GM12878 (cell line): ENCODE measurements around the gene AMDHD2. TPM values are rescaled to one million over a fixed set of nuclear protein-coding genes. Genes with fewer than 3 reads are reported as not detected.

Source experiments
- ATAC-seq: fragments of 200-7000 bp; cut with Tn5 transposase; 3 replicates; pipeline ENCODE4 v1.9.1; 2020; ENCODE audit warnings: mild to moderate bottlenecking, moderate library complexity
- BruUV-seq: library from RNA; stranded (reverse); fragments of 400-500 nt; replicated peaks from 2 replicates; lab custom pipeline; 2021; lab: Mats Ljungman, UMichigan
- CTCF ChIA-PET: fragments of 300-600 bp; sonication (Branson Sonifier 250); formaldehyde crosslinking; extraction: SDS; loops from one replicate; lab custom pipeline; 2021; ENCODE audit warnings: inconsistent platforms; lab: Yijun Ruan, JAX
- POLR2A ChIA-PET: fragments of 350-600 bp; formaldehyde crosslinking; extraction: SDS; loops from one replicate; lab custom pipeline; 2021; ENCODE audit warnings: inconsistent platforms; lab: Charles Lee
- RAD21 ChIA-PET: fragments of 300-600 bp; sonication (Branson Sonifier 250); formaldehyde crosslinking; loops from one replicate; lab custom pipeline; 2023; ENCODE audit warnings: antibody characterized with exemption; ENCODE audit not compliant: unreplicated experiment; lab: Charles Lee
- SMC1A ChIA-PET: fragments of 300-600 bp; sonication (Branson Sonifier 250); formaldehyde crosslinking; loops from one replicate; lab custom pipeline; 2023; ENCODE audit not compliant: unreplicated experiment, uncharacterized antibody; lab: Charles Lee
- DNase-seq: peaks from one replicate; pipeline ENCODE4 v3.0.0-alpha.2; 2011; ENCODE audit warnings: low read depth, low spot score
- FAIRE-seq: peaks from 3 replicates; lab custom pipeline; 2011; peaks lifted over from hg19 to GRCh38; lab: Jason Lieb, UNC
- H2AFZ ChIP-seq: 2 replicates; pipeline ENCODE4 v1.6.0; 2011; ENCODE audit warnings: low read depth, low read length, control low read depth; ENCODE audit not compliant: control insufficient read depth
- H3K27ac ChIP-seq: 2 replicates; pipeline ENCODE4 v1.5.1; 2011; ENCODE audit warnings: control low read depth; ENCODE audit not compliant: control insufficient read depth, insufficient read depth
- H3K27me3 ChIP-seq, 2 experiments: replicated peaks in 1 of 2; 2 replicates each; pipeline versions ENCODE4 v1.6.0 to v1.6.1; 2011; ENCODE audit warnings: low read length in 1 of 2; ENCODE audit not compliant: control insufficient read depth in 2 of 2, insufficient read depth in 2 of 2
- H3K36me3 ChIP-seq, 2 experiments: 2 replicates each; pipeline ENCODE4 v1.5.1; 2011; ENCODE audit warnings: low read length in 1 of 2; ENCODE audit not compliant: control insufficient read depth in 2 of 2, insufficient read depth in 2 of 2
- H3K4me1 ChIP-seq: 2 replicates; pipeline ENCODE4 v1.6.1; 2011; ENCODE audit warnings: mild to moderate bottlenecking, low read length, moderate library complexity, mixed read lengths; ENCODE audit not compliant: control insufficient read depth, insufficient read depth
- H3K4me2 ChIP-seq: 2 replicates; pipeline ENCODE4 v1.6.0; 2011; ENCODE audit warnings: control low read depth; ENCODE audit not compliant: control insufficient read depth, insufficient read depth
- H3K4me3 ChIP-seq: fragments of 200-600 bp; sonication (generic); 2 replicates; pipeline ENCODE4 v1.5.1; 2016
- H3K79me2 ChIP-seq: 2 replicates; pipeline ENCODE4 v1.6.0; 2011; ENCODE audit warnings: low read length; ENCODE audit not compliant: control insufficient read depth, insufficient read depth
- H3K9ac ChIP-seq: 2 replicates; pipeline ENCODE4 v1.8.0; 2011; ENCODE audit warnings: low read length, control low read depth, mixed read lengths; ENCODE audit not compliant: control insufficient read depth, insufficient read depth
- H3K9me3 ChIP-seq: replicated peaks from 3 replicates; pipeline ENCODE4 v1.5.1; 2011; ENCODE audit warnings: mild to moderate bottlenecking, low read length; ENCODE audit not compliant: control insufficient read depth, insufficient read depth
- H4K20me1 ChIP-seq: 2 replicates; pipeline ENCODE4 v1.6.0; 2011; ENCODE audit not compliant: control insufficient read depth, insufficient read depth
- CEBPB ChIP-seq, 2 experiments: fragments of 150-350 bp in 1 of 2; IDR thresholded peaks; 2 replicates each; pipeline ENCODE4 v1.6.1; 2012 to 2014; ENCODE audit warnings: low read depth in 2 of 2, low read length in 2 of 2, borderline replicate concordance in 1 of 2, inconsistent platforms in 1 of 2
- CEBPZ ChIP-seq: fragments of 150-350 bp; IDR thresholded peaks from 2 replicates; pipeline ENCODE4 v1.6.1; 2016; ENCODE audit warnings: low read depth, low read length
- CHD1 ChIP-seq: IDR thresholded peaks from 2 replicates; pipeline ENCODE4 v1.6.1; 2012; ENCODE audit warnings: low read depth, low read length, improper control_type of control experiment
- MTA3 ChIP-seq: IDR thresholded peaks from 2 replicates; pipeline ENCODE4 v1.6.1; 2012; ENCODE audit warnings: low read length, inconsistent platforms, borderline replicate concordance
- NFIC ChIP-seq: IDR thresholded peaks from 2 replicates; pipeline ENCODE4 v1.6.1; 2012; ENCODE audit warnings: low read depth, mild to moderate bottlenecking, inconsistent platforms, low read length, moderate library complexity
- PRDM15 ChIP-seq: fragments of 450-650 bp; formaldehyde crosslinking; IDR thresholded peaks from 2 replicates; pipeline ENCODE4 v1.4.0; 2020; ENCODE audit warnings: mild to moderate bottlenecking, moderate library complexity
- RBBP5 ChIP-seq: fragments of 200-600 bp; sonication (generic); conservative IDR thresholded peaks from 2 replicates; pipeline ENCODE4 v1.6.1; 2016
- SMC3 ChIP-seq: IDR thresholded peaks from 2 replicates; pipeline ENCODE4 v1.6.1; 2011; ENCODE audit warnings: low read length, improper control_type of control experiment, borderline replicate concordance
- TARDBP ChIP-seq: IDR thresholded peaks from 2 replicates; pipeline ENCODE4 v1.6.1; 2016; ENCODE audit warnings: borderline replicate concordance
- WGBS: methylation state at CpG from one replicate; pipeline ENCODE4 v1.1.6; 2016; ENCODE audit warnings: low lambda C conversion rate; ENCODE audit not compliant: insufficient replicate concordance, insufficient coverage; ENCODE audit errors: missing lambda C conversion rate; 5-methylcytosine and 5-hydroxymethylcytosine counted together
- in situ Hi-C: fragments of 300-500 bp; cut with MboI; formaldehyde crosslinking; loops from 9 replicates; pipeline ENCODE4 v1.14.3; 2018; ENCODE audit warnings: mixed read lengths
- intact Hi-C: fragments of 100-400 bp; cut with micrococcal nuclease; formaldehyde crosslinking; loops from one replicate; pipeline ENCODE4 v1.14.2; 2022; ENCODE audit not compliant: unreplicated experiment
- polyA plus RNA-seq, 11 experiments: library from polyadenylated mRNA; depleted of rRNA in 4 of 11; unstranded in 6 of 11; stranded (reverse) in 5 of 11; fragments of >200 nt; fragmentation: Nextera tagmentation in 4 of 11; fragmentation: Illumina TruSeq in 1 of 11; extraction: Ambion mirVana in 4 of 11; extraction: Trizol in 1 of 11; gene quantifications; 1 replicate in 1 of 11; 2 replicates in 10 of 11; pipeline versions ENCODE4 v1.2.1 to v1.2.3, GENCODE V29; 2011 to 2016; ENCODE audit warnings: inconsistent platforms in 2 of 11, missing spikeins in 2 of 11, low read depth in 1 of 11
- total RNA-seq, 4 experiments: library from RNA; depleted of rRNA in 3 of 4; stranded (reverse); fragments of >200 nt in 3 of 4; fragmentation: Illumina TruSeq in 1 of 4; extraction: Trizol in 1 of 4; gene quantifications; 2 replicates each; pipeline versions ENCODE4 v1.2.1 to v1.2.3, GENCODE V29; 2013 to 2021

Gene AMDHD2
- total and polyA plus RNA-seq, 10 of the 15 experiments (the other 5 are each of a cell fraction or from before 2014, with no cell fraction given), result 0.60 to 41.8 (median 24.3) TPM; not detected in 1

DNA sequence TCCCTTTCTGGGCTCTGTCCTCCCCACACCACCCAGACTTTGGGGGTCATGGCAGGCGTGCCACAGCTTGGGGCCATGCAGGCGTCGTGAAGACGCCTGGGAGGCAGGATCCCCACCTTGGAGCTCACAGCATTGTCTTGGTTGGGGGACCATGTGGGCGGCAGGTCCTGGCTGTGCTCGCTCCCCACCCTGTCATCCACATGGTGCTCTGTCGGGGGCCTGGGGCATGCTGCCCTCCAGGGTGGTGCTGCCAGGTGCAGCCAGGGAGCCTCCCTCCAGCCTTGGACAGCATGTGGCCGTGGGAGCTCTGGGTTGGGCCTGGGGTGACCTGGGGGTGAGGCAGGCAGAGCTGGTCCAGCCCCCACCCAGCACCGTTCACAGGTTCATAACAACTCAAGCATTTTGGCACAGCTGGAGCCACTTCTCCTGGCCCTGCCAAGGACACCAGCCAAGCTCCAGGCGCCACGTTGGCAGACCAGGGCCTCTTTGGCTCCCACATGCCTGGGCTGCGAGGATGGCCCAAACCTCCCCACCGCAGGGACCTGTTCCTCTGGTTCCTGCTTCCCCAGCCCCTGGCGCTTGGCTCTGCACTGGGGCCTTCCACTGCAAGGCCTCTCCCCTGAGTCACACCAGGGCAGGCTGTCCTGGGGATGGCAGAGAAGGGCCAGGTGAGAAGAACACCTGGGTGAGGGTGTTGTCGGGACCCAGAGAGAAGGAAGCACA lies 21.5 kb upstream of the AMDHD2 start:
- Histone ChIP-seq H3K9ac (no peak overlapping the region), H3K4me1 (no peaks in the 10 kb centered on the region), H3K79me2 (no peaks in the 10 kb centered on the region), H3K9me3 (no peaks in the 10 kb centered on the region), H3K4me3 (no peak overlapping the region), H2AFZ (no peak overlapping the region), H3K4me2 (no peak overlapping the region), H4K20me1 (no peaks in the 10 kb centered on the region), H3K27me3 (no peaks in the 10 kb centered on the region), H3K27ac (no peak overlapping the region), H3K36me3 (peaks cover 0 to 11% of the 10 kb centered on the region in 2 experiments; a peak in 2 of 4 replicates)
- CTCF ChIA-PET, result interaction anchor here (0.6 to 1.0 kb wide), 2 partner anchors 30 to 176 kb away, joined by 3 read pairs; no protein-coding TSS in a partner anchor
- TF ChIP-seq CHD1 (no peak), CEBPB (IDR thresholded peaks at IDR 0.05; ENCODE audit: borderline replicate concordance in 1 of 2, low read depth in 2 of 2, low read length in 2 of 2) (no peak), CEBPZ (no peak), MTA3 (no peak), RBBP5 (no peak), NFIC (no peak), SMC3 (no peak), TARDBP (no peak), PRDM15 (CRISPR knock-in tag) (no peak)
- POLR2A ChIA-PET, result no interaction called here
- no peak for FAIRE-seq
- SMC1A ChIA-PET, result no interaction called here
- no TSS peak for BruUV-seq
- in situ Hi-C loops, result loop anchor here (5.0 to 10.0 kb wide), 2 partner anchors 161 to 484 kb away; partner anchors contain the start of gene NPW
- RAD21 ChIA-PET, result no interaction called here
- no peak for DNase-seq
- intact Hi-C loops, result no loop called here
- WGBS, result 82% methylated on average over 15 of the region's 15 CpGs
- ATAC-seq, result no peak
